Measurements from ENCODE around the gene MARK3.
"Not testable (repeated sequence)": the region's sequence is repeated elsewhere in the genome, so short reads cannot be mapped to it uniquely, and the experiment has no call there.

MARK3 gene

DNA sequence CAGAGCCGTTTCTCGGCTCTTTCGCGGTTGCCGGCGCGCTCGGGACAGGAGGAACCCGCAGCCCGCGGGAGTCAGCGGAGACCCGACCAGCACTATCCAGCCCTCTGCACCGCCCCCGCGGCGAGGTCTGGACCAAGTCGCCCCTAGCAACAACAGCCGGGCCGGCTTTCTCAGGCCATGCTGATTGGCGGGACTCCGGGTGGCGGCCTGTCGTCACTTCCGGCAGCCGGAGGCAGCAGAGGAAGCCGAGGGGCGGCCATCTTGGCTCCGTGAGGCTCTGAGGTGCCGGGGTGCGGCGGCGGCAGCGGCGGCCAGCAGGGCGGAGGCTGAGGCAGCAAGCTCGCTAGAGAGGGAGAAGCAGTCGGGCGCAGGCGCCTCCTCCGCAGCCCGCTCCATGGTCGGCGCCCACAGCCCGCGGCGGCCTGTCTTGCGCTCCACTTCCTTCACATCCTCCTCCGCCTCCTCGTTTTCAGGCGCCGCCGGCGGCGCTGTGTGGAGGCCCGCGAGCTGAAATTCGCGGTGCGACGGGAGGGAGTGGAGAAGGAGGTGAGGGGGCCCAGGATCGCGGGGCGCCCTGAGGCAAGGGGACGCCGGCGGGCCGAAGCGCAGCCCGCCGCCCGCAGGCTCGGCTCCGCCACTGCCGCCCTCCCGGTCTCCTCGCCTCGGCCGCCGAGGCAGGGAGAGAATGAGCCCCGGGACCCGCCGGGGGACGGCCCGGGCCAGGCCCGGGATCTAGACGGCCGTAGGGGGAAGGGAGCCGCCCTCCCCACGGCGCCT, at the start of gene MARK3:
Gene MARK3, plus strand, starts transcription at position 264 of the 777 bp plus-strand sequence. CDS start 615 bp downstream, outside the sequence.
- peak; percentile 92 for DNase-seq (ENCODE audit: low read depth in 2 of 2)

DNA sequence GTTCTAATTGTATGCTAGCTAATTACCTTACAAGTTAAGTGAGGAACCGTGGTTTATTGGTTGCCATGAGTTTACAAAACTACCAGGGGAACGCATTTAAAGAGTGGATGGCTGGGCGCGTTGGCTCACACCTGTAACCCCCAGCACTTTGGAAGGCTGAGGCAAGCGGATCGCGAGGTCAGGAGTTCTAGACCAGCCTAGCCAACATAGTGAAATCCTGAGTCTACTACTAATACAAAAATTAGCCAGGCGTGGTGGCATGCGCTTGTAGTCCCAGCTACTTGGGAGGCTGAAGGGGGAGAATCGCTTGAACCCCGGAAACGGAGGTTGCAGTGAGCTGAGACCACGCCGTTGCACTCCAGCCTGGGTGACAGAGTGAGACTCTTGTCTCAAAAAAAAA, 49.0 kb upstream of the MARK3 start:
- DNase-seq (ENCODE audit: low read depth in 2 of 2), result no peak

DNA sequence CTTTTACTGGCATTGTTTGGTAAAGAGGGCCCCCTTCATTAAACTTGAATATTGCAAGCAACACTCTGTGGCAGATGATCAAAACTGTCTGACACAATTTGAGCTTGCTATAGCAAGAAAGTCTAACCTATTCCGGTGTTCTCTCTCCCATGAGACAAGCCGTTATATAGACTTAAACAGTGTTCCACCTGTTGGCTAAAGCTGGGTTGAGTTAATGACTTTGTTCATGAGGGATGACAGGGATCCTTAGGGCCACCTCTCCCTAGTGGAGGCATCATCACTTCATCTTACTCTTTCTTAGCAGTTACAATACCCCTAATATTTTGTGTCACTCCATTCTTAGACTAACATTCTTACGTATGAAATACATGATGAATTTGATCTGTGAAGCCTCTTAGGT, 47.4 kb upstream of the MARK3 start:
- no peak for DNase-seq (ENCODE audit: low read depth in 2 of 2)

DNA sequence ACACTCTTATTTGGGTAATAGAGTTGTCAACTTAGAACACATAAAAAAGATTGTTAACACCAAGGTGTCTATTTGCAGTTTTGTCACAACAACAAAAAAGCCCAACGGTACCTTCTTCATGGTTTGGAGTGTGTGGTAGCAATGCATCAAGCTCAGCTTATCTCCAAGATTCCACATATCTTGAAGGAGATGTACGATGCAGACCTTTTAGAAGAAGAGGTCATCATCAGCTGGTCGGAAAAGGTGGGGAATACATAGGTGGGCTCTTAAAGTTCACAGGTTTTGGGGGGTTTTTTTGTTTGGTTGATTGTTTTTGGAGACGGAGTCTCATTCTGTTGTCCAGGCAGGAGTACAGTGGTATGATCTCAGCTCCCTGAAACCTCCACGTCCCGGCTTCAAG, 45.7 kb upstream of the MARK3 start:
- no peak for DNase-seq (ENCODE audit: low read depth in 2 of 2)

DNA sequence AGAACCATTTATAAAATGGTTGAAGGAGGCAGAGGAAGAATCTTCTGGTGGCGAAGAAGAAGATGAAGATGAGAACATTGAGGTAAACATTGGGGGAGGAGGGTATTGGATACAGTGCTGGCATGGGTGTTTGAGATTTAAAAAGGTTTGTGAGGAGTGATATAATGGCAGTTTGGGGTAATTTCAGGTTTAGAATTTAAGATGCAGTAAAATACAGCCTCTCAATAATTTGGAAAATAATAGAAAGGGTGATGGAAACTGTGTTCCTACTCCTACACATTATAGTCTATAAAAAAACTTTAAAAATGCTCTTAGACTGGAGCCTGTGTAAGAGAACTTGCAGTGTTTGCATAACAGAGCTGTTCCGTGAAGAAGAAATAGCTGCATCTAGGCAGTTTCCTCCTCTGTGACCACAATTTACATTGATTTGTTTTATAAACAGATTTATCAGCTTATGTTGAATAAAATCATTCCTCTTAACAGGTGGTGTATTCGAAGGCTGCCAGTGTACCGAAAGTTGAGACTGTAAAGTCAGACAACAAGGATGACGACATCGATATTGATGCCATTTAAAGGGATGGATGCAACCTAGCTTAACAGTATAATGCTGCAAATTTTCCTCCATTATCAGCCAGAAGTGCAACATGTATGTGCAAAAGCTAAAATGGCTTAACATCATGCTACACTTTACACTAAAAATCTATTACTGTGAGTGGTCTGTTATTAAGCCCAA, 44.6 kb upstream of the MARK3 start:
- no peak for DNase-seq (ENCODE audit: low read depth in 2 of 2)

DNA sequence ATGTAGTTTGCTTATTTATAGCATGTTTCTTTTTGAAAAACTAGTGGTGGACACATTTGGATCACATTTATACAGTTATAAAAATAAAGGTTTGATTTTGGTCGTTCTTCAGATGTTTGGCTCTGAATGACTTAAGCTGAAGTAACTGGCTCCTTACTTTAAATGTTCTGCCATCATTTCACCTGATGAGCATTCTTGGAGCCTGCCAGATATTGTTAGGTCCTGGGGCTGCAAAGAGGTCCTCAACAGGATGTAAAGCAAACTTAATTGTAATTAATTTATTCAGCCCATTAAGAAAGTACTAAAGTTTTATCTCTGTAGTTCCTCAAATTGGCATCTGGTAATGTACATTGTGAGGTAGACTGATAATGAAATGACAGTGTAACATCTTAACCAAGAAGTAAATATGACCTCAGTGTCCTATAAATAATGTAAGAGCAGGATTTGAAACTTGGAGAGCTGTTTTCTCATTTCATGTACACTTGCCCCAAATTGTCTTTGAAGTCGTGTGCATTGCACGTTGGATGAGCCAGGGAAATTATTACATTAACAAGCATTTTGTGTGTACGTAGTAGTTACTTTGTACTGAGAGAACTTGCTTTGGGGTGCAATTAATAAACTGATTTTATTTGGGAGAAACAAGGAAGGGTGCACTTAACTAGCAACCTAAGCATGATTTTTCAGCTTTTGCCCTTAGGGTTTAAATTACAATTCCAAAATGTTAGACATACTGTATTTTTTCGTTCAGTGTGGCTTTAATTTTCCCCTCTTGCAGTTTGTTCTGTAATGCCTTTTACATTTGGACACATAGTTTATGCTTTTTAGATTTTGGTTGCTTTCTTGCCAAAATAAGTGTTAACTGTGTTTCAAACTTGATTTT, 43.7 kb upstream of the MARK3 start:
- no peak for DNase-seq (ENCODE audit: low read depth in 2 of 2)

DNA sequence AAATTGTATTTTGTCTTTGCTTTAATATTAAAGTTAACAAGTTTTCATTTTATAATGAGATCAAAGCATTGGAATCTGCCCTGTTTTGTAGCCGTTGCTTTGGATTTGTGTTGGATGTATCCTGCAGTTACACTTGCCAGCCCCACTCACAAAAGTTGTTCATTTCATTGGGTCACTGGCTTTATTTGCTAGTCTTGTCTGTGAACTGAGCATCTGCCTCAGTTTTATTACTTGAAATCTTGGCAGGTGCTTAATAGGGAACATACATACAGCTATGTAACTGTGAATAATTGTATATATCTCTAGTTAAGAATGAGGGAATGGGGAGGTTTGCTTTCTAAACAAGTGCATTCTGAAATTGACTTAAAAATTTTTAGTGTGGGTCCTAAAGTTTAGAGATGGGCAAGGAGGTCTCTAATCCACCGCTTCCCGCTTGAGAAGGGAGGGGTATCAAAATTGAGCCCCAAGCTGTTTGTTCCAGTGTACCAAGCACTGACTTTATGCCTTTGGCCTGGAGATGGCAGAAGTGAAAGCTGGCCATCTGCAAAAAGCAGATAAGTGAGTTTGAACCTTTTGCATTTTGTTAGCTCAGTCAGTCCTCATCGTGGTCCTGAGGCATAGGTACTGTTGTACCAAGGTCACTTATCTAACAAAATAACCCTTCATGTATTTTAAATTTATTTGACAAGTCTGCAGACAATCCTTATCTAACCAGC, 41.9 kb upstream of the MARK3 start:
- no peak for DNase-seq (ENCODE audit: low read depth in 2 of 2)

DNA sequence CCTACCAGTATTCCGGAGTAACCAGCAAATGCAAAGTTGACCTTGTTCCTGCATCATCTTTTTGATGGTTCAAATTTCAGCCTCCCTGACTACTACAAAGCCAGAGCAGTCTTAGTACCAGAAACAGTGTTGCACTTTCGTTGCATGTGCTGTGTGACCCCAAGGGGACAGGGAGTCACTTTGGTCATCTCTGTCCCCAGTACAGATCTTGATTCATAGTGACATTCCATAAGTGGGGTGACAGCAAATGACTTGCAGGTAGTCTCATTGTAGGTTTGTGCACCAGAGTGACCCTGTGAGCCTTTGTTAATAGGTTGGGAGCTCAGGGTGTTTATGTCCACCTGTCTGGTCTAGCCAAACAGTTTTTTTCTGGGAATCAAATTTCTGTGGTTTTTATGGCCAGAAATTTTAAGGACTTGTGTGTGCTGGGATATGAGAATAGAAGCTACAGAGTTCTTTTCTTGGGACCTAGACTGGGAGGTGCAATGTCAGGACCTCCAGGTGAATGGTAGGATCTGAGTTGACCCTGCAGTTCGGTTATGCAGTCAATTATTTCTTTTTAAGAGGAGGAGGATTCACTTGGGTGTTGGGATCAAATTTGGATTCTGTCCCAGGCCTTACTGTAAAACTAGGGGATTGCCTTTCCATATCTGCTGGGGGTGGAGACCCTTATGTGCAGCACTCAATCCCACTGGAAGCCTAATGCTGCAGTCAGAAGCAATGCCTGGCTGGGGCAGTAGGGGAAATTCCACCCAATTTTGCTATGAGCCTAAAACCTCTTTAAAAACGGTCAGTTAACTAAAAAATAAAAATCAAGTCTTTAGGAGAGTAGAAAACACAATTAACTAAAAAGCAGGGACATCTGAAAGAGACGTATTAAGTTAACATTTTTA, 41.1 kb upstream of the MARK3 start:
- DNase-seq (ENCODE audit: low read depth in 2 of 2), result no peak

DNA sequence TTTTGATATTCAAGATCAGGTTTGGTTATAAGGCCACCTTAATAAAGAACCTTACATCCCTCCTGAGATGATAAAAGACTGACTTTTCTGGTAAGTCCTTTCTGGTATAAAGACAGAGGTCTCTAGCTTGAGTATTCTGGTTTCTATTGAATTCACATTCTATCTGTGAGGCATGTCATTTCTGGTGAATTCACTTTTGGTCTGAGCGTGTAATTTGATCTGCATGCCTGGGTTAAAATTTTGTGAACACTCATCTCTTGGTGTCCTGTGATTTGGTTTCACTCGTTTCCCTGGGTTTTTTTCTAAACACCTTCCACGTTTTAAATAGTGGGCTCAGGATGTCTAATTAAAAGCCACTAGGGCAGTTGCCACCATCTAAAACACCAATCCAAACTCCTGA, 38.9 kb upstream of the MARK3 start:
- DNase-seq (ENCODE audit: low read depth in 2 of 2), result no peak

DNA sequence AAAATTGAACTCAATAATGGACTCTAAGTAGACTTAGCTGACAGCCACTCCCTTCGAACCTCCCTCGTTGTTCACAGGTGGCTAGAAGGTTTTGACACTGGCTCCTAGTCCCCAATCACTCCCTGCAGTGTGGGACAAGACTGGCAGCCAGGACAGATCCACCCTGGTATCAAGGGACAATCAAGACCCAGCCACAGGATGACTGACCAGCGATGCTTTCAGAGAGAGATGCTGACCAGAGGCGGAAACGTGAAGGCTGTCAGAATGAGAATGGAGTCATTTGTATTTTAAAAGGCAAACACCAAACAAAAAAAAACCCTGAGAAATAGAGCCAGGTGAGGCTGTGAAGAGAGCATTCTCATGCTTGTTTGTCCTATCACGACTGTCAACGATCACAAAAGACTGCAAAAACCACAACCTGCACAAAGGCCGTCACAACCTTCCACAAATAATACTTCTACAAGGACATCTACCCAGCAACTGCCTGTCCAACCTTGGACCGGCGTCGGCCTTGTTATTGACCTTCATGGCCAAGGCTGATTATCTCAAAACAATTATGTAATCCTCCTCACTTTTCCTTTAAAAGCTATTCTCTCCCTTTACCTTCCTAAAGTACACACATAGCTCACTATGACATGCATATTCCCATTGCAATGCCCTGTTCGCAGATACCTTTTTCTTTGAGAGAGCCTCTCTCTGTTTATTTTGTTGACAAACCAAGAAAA, 38.0 kb upstream of the MARK3 start:
- no peak for DNase-seq (ENCODE audit: low read depth in 2 of 2)

DNA sequence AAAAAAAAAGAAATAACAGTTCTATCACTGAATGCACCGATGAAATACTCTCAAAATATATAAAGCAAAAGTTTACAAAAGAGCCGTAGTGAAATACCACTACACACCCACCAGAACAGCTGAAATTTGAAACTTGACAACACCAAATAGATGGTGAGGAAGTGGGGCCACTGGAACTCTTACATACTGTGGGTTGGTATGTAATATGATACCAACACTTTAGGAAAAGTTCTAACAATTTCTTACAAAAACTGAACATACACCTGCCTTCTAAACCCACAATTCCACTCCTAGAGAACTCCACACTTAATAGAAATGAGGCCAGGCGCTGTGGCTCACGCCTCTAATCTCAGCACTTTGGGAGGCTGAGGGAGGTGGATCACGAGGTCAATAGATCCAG, 37.1 kb upstream of the MARK3 start:
- DNase-seq (ENCODE audit: low read depth in 2 of 2), result no peak

DNA sequence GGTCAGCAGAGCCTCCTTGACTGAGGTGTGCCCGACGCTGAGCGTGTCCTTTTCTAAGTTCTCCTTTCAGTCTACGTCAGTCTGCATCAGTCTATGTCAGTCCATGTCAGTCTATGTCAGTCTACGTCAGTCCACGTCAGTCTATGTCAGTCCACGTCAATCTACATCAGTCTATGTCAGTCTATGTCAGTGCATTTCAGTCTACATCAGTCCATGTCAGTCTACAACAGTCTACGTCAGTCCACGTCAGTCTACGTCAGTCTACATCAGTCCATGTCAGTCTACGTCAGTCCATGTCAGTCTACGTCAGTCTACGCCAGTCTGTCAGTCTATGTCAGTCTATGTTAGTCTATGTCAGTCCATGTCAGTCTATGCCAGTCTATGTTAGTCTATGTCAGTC, 35.2 kb upstream of the MARK3 start:
- no peak for DNase-seq (ENCODE audit: low read depth in 2 of 2)

DNA sequence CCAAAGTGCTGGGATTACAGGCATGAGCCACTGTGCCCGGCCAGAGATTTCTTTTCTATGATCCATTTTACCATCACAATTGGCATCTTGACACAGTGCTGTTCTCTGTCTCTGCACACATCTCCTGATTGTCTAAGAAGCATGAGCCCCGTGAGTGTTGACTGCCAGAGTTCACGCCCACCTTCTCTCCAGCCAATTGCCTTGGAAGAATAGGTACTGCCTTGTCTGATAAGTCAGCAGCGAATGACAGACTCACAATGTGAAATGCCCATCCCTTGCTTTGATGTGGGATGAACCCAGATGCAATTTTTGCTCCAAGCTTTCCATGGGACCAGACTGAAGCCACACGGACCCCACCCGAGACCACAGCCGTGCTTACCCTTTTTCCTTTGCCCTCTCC, 31.9 kb upstream of the MARK3 start:
- DNase-seq (ENCODE audit: low read depth in 2 of 2), result no peak

DNA sequence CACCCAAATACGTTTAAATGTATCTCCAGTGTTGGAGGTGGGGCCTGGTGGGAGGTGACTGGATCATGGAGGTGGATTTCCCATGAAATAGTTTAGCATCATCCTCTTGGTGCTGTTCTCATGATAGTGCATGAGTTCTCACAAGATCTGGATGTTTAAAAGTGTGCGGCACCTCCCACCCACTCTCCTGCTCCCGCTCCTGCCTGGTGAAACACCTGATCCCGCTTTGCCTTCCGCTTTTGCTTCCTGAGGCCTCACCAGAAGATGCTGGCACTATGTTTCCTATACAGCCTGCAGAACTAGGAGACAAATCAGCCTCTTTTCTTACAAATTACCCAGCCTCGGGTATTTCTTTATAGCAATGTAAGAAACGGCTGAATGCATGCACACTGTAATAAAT, 31.1 kb upstream of the MARK3 start:
- DNase-seq (ENCODE audit: low read depth in 2 of 2), result no peak

DNA sequence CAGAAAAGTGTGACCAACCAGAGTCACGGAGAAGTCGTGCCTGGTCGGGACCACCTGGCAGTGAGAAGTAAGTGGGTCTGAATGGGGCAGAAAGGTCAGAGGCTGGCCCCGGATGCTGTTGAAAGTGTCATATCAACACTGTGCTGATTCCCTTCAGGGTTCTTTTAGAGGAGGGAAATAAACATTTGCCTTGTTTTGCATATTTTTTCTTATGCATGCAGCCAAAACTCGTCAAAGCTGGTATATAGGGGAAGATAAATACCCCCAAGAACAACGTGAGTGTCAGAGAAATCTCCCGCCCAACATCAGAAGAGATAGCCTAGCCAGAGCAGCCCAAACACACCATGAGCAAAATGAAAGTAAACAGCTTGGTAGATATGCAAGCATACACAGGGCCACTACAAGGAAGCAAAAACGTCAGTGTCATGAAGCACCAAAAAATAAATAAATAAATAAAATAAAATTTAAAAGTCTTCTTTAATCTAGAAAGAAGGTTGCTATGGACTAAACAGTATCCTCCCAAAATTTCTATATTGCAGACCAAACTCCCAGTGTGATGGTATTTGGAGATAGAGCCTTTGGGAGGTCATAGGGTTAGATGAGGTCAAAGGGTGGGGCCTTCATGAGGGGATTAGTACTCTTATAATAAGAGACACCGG, 29.1 kb upstream of the MARK3 start:
- no peak for DNase-seq (ENCODE audit: low read depth in 2 of 2)

DNA sequence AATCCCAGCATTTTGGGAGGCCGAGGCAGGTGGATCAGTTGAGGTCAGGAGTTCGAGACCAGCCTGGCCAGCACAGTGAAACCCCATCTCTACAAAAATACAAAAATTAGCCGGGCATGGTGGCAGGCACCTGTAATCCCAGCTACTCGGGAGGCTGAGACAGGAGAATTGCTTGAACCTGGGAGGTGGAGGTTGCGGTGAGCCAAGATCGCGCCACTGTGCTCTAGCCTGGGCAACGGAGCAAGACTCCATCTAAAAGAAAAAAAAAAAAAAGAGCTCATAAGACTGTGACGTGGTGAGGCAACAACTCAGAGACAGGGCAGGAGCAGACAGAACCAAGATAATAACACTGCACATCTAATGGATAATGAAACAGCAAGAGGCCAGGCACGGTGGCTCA, 27.7 kb upstream of the MARK3 start:
- not testable (repeated sequence) for DNase-seq (ENCODE audit: low read depth in 2 of 2)

DNA sequence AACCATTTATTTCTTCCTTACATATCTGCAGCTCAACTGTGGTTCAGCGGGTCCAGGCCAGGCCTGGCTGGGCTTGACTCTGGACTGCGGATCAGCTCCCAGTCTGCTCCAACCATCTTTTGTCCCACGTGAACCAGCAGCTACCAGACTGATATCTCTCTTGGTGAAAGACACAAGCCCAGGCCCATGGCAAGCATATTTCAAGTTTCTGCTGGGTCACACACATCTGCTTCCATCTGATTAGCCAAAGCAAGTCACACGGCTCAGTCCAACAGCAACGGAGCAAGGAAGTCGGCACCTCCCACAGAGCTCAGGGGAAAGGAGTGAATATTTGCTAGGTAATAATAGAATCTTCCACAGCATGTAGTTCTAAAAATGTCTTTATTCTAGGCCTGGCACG, 24.7 kb upstream of the MARK3 start:
- no peak for DNase-seq (ENCODE audit: low read depth in 2 of 2)

DNA sequence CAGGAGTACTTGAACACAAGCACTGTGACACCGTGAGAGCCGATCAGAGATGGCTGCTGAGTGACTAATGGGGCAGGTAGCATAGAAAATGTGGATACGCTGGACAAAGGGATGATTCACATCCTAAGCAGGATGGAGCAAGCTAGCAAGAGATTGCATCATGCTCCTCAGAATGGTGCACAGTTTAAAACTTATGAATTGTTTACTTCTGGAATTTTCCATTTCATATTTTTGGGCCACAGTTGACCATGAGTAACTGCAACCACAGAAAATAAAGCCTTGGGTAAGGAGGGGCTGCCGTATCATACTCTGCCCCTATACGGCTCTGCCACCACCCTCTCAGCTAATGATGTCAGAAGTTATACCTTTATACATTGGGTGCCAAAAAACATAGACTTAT, 23.3 kb upstream of the MARK3 start:
- peak; percentile 86 to 89 for DNase-seq (ENCODE audit: low read depth in 2 of 2)

DNA sequence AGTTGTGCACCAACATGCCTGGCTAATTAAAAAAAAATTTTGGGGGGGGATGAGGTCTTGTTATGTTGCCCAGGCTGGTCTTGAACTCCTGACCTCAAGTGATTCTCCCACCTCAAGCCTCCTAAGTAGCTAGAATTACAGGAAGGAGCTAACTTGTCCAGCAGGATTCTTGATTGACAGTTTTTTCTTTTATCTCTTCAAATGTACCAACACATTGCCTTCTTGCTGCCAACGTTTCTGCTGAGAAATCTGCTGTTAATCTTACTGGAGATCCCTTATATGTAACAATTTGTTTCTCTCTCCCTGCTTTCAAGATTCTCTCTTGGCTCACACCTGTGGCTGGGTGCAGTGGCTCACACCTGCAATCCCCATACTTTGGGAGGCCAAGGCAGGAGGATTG, 22.4 kb upstream of the MARK3 start:
- DNase-seq (ENCODE audit: low read depth in 2 of 2), result no peak

DNA sequence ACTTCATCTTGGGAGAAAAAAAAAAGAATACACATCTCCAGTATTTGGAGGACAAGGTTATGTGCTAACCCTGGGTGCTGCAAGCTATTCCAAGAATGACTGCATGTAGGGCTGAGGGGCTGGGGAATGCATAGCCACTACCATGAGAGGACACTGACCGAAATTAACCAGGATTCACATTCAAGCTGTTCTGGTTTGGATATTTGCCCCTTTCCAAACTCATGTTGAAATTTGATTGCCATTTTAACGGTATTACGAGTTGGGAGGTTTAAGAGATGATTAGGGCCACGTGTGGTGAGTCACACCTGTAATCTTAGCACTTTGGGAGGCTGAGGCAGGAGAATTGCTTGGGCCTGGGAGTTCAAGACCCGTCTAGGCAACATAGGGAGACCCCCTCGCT, 18.5 kb upstream of the MARK3 start:
- DNase-seq (ENCODE audit: low read depth in 2 of 2), result no peak

Measured in fibroblast of skin of left quadriceps (primary cell).